SIG-M5 treated with dmso at 0.1 percent for 504 hours (cell line): ENCODE measurements around the gene CAVIN3.
A peak's percentile ranks its signal among the peaks of the same experiment; 100 is the strongest.

ENCODE experiments used
- DNase-seq: peaks from one replicate; lab custom pipeline; 2025; ENCODE audit not compliant: unreplicated experiment; lab: John Stamatoyannopoulos, UW

The CAVIN3 gene, protein sequence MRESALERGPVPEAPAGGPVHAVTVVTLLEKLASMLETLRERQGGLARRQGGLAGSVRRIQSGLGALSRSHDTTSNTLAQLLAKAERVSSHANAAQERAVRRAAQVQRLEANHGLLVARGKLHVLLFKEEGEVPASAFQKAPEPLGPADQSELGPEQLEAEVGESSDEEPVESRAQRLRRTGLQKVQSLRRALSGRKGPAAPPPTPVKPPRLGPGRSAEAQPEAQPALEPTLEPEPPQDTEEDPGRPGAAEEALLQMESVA

DNA sequence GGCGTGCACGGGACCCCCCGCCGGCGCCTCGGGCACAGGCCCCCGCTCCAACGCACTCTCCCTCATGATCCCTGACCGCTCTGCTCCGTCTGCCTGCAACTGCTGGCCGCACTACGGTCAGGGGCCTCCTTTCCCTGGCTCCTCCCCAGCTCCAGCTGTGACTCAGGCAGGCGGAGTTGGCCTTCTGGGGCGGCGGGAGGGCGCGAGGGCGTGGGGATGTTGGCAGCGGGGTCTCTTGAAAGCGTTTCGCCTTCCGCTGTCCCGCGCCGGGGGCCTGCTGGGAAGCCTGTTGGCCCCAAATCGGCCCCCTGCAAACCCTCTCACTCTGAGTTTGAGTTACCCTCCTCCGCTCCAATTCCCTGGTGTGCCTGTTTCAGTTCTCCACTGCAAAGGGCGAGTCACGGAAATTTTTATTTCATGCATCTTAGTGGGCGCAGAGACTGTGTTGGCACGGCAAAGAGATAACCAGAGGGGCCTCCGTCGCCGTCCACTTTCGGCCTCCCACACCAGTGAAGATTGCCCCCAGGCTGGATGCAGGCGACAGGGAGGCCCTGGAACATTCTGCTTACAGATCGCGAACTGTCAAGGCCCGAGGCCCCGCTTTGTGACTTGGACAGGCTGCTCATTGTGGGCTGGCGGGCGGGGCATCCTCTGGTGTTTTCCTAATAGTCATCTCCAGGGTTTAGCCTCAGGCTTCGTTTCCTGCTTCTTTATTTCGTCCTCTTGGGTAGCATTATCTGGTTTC lies at the start of gene CAVIN3:
CAVIN3 (minus strand) TSS at position 91 of the 745 bp plus-strand sequence; CDS start at position 66, 25 bp downstream.
- peak; percentile 35 for DNase-seq

- DNase-seq, result no peak
Observed at GRCh38 chr11:6365659-6366058, 45.4 kb upstream of the CAVIN3 start.

GRCh38 chr11:6362873-6363678 lies 42.8 kb upstream of the CAVIN3 start:
- DNase-seq, result peak; percentile 50

- no peak for DNase-seq
Observed at GRCh38 chr11:6362185-6362872, 42.0 kb upstream of the CAVIN3 start.

DNA sequence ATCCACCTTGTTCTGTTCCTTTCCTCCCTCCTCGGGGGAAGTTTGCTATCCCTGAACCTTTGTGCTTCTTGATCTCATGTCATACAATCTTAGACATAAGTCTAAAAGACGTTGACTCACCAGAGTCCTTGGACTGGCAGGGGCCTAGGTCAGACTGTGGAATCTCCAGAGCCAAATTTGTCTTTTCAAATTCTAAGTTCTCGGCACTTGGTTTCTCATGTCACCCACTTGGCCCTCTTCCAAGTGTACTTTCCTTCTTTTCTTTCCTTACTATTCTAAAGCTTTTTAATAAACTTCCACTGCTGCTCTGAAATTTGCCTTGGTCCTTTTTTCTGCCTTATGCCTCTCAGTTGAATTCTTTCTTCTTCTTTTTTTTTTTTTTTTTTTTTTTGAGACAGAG lies 39.9 kb upstream of the CAVIN3 start:
- no peak for DNase-seq

- no peak for DNase-seq
Observed at GRCh38 chr11:6357222-6357621, 36.9 kb upstream of the CAVIN3 start.

GRCh38 chr11:6356503-6357055 lies 36.3 kb upstream of the CAVIN3 start:
- DNase-seq, result no peak

DNA sequence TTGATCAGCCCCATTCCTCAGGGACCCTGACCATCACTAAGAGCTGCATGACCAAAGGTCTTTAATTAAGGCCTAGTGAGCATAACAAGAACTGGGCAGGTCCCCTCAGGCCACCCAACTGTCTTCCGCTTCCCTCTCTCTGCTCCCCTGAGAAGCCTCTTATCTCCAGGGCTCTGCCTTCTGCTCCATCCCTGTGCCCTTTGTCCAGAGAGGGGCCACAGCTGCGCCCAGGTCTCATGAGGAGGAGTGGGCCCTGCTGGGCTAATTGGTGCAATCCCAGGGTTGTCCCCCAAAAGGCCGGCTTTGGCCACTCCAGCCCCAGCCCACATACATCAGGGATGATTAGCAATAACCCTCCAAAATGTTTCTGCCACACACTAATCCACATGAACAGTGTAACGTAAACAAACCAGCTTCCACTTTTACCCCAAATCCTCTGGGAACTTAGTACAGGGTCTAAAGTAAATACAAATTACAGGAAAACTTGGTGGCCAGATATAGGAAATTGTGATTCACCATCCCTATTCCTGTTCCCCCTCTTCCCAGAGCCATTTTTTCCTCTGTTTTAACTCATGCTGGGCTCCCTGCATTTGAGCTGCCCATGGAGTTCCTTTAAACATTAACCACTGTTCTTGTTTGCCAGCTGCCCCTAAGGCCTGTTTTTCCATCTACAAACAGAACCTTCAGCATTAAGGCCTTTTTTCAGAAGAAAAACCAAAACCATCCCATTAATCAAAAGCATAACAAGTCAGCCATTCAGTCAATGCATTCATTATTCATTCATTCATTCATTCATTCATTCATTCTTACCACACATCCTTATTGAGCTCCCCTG lies 34.6 kb upstream of the CAVIN3 start:
- no peak for DNase-seq

GRCh38 chr11:6353367-6353987 lies 33.2 kb upstream of the CAVIN3 start:
- peak; percentile 31 for DNase-seq

- DNase-seq, result no peak
Observed at GRCh38 chr11:6351782-6352382, 31.6 kb upstream of the CAVIN3 start.

- no peak for DNase-seq
Observed at GRCh38 chr11:6350486-6350885, 30.2 kb upstream of the CAVIN3 start.

DNA sequence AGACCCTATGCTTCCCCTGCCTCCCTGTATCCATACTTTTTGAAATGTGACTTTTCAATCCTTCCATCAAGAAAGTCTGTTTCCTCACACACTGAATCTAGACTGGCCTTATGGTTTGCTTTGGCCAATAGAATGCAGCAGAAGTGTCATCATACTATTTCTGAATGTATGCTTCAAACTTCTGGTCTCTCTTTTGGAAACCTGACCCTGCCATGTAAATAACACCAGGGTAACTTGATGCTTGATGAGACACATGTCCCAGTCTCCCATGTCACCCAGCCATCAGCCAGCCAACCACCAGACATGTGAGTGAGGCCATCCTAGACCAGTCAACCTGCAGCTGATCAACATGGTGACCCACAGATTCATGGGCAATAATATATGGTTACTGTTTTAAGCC lies 29.7 kb upstream of the CAVIN3 start:
- DNase-seq, result no peak

DNA sequence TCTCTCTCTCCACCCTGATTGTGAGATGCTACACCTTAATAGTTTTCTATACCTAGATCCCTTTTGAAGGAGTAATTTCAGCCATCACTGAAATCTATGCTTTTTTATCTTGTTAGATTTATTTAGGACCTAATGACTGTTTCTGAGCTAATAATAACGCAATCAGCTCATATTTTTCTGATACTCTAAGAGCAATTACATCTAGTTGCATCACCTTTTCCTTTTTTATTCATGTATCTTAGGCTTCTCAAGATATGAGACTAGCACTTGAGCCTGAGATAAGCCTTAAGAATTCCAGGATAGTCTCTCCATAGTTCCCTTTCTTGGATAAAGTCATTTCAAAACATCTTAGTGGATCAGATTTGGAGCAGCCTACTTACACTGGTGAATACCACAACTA lies 25.1 kb upstream of the CAVIN3 start:
- no peak for DNase-seq

DNA sequence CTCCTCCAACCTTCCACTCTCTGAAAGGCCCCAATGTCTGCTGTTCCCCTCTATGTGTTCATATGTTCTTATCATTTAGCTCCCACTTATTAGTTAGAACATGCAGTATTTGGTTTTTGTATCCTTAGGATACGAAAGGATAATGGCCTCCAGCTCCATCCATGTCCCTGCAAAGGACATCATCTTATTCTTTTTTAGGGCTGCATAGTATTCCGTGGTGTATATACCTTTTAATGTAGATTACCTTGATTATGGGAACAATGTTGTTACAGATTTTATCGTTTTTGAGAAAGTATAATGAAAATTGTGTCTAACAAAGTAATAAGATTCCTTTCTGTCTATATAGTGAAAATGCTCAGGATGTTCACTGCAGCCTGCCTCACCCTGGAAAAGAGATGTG lies 16.0 kb upstream of the CAVIN3 start:
- no peak for DNase-seq

DNA sequence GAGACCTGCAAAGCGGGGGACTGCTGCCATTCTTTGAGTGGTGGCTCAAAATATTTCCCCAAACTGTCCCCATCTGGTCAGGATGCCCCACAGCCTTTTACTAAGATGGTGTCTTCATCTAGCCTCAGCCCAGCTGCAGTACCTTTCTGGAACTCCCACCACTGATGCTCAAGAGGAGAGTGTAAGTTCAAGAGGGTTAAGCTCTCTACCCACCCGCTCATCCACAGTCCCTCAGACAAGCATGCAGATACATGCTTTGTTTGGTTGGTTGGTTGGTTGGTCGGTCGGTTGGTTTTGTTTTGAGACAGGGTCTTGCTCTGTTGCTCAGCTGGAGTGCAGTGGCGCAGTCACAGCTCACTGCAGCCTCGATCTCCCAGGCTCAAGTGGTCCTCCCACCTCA lies 14.5 kb upstream of the CAVIN3 start:
- DNase-seq, result no peak

- no peak for DNase-seq
Observed at GRCh38 chr11:6333095-6333494, 12.8 kb upstream of the CAVIN3 start.

DNA sequence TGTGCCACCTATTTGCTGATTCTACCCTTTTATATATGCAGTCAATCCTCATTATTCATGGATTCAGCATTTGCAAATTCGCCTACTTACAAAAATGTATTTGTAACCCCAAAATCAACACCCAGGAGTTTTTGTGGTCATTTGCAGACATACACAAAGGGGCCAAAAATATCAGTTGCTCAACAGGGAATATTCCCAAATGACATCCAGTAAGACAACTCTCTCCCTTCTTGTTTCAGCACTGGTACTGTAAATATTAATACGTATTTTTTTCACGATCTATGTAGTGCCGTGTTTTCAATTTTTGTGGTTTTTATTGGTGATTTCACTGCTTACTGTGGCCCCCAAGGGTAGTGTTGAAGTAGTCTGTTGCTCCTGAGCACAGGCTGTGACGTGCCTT lies 11.8 kb upstream of the CAVIN3 start:
- DNase-seq, result no peak

GRCh38 chr11:6328321-6328720 lies 8.0 kb upstream of the CAVIN3 start:
- DNase-seq, result no peak

GRCh38 chr11:6327806-6328205 lies 7.5 kb upstream of the CAVIN3 start:
- DNase-seq, result no peak
